K562 (cell line): ENCODE measurements around the gene PLTP. TPM values are rescaled to one million over a fixed set of nuclear protein-coding genes. Genes with fewer than 3 reads are reported as not detected.

ENCODE experiments used
- ASH1L ChIP-seq: fragments of 450-650 bp; IDR thresholded peaks from 2 replicates; pipeline ENCODE4 v1.6.1; 2018; ENCODE audit warnings: borderline replicate concordance, mild to moderate bottlenecking, low read depth; ENCODE audit not compliant: partially characterized antibody
- E4F1 ChIP-seq: fragments of 250-450 bp; sonication (Bioruptor Pico); IDR thresholded peaks from 2 replicates; pipeline ENCODE4 v1.5.0; 2021; ENCODE audit warnings: mild to moderate bottlenecking, borderline replicate concordance
- HBP1 ChIP-seq: fragments of 450-650 bp; formaldehyde crosslinking; IDR thresholded peaks from 2 replicates; pipeline ENCODE4 v1.4.0; 2022; ENCODE audit warnings: missing genetic modification characterization
- HDAC1 ChIP-seq, 2 experiments: fragments of 450-650 bp; IDR thresholded peaks; 2 replicates each; pipeline ENCODE4 v1.6.1; 2016 to 2017; ENCODE audit warnings: inconsistent platforms in 1 of 2, mild to moderate bottlenecking in 1 of 2, moderate library complexity in 1 of 2
- LARP7 ChIP-seq: fragments of 450-650 bp; IDR thresholded peaks from 2 replicates; pipeline ENCODE4 v1.6.1; 2016
- MTA3 ChIP-seq: fragments of 450-650 bp; formaldehyde crosslinking; IDR thresholded peaks from 2 replicates; pipeline ENCODE4 v1.6.1; 2017; ENCODE audit warnings: mild to moderate bottlenecking, borderline replicate concordance
- SIN3B ChIP-seq: fragments of 450-650 bp; IDR thresholded peaks from 2 replicates; pipeline ENCODE4 v1.6.1; 2017; ENCODE audit warnings: low read depth, mild to moderate bottlenecking, moderate library complexity
- SRSF7 ChIP-seq: fragments of 200-400 bp; formaldehyde crosslinking; optimal IDR thresholded peaks from 2 replicates; pipeline ENCODE3; 2017; ENCODE audit warnings: mild to moderate bottlenecking, low read depth, low read length
- ZNF175 ChIP-seq: fragments of 200-800 bp; sonication (Bioruptor generic); IDR thresholded peaks from 2 replicates; pipeline ENCODE4 v1.6.1; 2016; ENCODE audit warnings: low read depth, mild to moderate bottlenecking, missing genetic modification characterization, missing compliant biosample characterization
- ZNF232 ChIP-seq: sonication (generic); formaldehyde crosslinking; IDR thresholded peaks from 2 replicates; pipeline ENCODE4 v1.8.0; 2022; ENCODE audit warnings: mild to moderate bottlenecking, missing genetic modification reagents
- ZNF766 ChIP-seq: fragments of 200-800 bp; sonication (Bioruptor generic); conservative IDR thresholded peaks from 2 replicates; pipeline ENCODE4 v1.6.1; 2016; ENCODE audit warnings: missing genetic modification characterization, missing compliant biosample characterization
- polyA plus RNA-seq, 8 experiments: library from polyadenylated mRNA; depleted of rRNA in 4 of 8; stranded (reverse) in 5 of 8; unstranded in 3 of 8; fragments of >200 nt; fragmentation: Nextera tagmentation in 2 of 8; fragmentation: Illumina TruSeq in 1 of 8; extraction: Ambion mirVana in 2 of 8; extraction: Trizol in 1 of 8; gene quantifications; 2 replicates each; pipeline versions ENCODE4 v1.2.1 to v1.2.3, GENCODE V29; 2011 to 2014; ENCODE audit warnings: inconsistent platforms in 1 of 8, missing spikeins in 1 of 8
- total RNA-seq, 7 experiments: library from RNA; depleted of rRNA in 6 of 7; stranded (reverse); fragments of >200 nt in 6 of 7; fragmentation: Illumina TruSeq in 2 of 7; extraction: Trizol in 2 of 7; gene quantifications; 2 replicates each; pipeline versions ENCODE4 v1.2.1 to v1.2.3, GENCODE V29; 2011 to 2021; ENCODE audit warnings: low replicate concordance in 1 of 7
- TF ChIP-seq, protein P1 (sequence below): sonication (generic); formaldehyde crosslinking; IDR thresholded peaks from 2 replicates; pipeline ENCODE4 v1.8.1; 2023; ENCODE audit warnings: mild to moderate bottlenecking, missing genetic modification reagents
- TF ChIP-seq, protein P2 (sequence below): fragments of 200-400 bp; formaldehyde crosslinking; IDR thresholded peaks from 2 replicates; pipeline ENCODE4 v1.6.1; 2017; ENCODE audit warnings: mild to moderate bottlenecking, low read depth, low read length, moderate library complexity

Gene PLTP
- total and polyA plus RNA-seq, 9 of the 15 experiments (the other 6 are each of a cell fraction or from before 2014, with no cell fraction given) = 2.8 to 29.3 (median 17.6) TPM

- TF ChIP-seq E4F1 (CRISPR knock-in tag) (no peak), ZNF175 (CRISPR knock-in tag) (no peak), MTA3 (peak; percentile 79), ZNF766 (no peak), HBP1 (CRISPR knock-in tag) (no peak), SIN3B (peak; percentile 99), SRSF7 (no peak), HDAC1 (IDR thresholded peaks at IDR 0.05) (peak; percentile 73 to 99; a peak in 3 of 4 replicates), LARP7 (no peak), ZNF232 (CRISPR knock-in tag) (no peak), ASH1L (no peak)
- TF ChIP-seq, protein P1, sequence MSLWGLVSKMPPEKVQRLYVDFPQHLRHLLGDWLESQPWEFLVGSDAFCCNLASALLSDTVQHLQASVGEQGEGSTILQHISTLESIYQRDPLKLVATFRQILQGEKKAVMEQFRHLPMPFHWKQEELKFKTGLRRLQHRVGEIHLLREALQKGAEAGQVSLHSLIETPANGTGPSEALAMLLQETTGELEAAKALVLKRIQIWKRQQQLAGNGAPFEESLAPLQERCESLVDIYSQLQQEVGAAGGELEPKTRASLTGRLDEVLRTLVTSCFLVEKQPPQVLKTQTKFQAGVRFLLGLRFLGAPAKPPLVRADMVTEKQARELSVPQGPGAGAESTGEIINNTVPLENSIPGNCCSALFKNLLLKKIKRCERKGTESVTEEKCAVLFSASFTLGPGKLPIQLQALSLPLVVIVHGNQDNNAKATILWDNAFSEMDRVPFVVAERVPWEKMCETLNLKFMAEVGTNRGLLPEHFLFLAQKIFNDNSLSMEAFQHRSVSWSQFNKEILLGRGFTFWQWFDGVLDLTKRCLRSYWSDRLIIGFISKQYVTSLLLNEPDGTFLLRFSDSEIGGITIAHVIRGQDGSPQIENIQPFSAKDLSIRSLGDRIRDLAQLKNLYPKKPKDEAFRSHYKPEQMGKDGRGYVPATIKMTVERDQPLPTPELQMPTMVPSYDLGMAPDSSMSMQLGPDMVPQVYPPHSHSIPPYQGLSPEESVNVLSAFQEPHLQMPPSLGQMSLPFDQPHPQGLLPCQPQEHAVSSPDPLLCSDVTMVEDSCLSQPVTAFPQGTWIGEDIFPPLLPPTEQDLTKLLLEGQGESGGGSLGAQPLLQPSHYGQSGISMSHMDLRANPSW = no peak
- TF ChIP-seq, protein P2, sequence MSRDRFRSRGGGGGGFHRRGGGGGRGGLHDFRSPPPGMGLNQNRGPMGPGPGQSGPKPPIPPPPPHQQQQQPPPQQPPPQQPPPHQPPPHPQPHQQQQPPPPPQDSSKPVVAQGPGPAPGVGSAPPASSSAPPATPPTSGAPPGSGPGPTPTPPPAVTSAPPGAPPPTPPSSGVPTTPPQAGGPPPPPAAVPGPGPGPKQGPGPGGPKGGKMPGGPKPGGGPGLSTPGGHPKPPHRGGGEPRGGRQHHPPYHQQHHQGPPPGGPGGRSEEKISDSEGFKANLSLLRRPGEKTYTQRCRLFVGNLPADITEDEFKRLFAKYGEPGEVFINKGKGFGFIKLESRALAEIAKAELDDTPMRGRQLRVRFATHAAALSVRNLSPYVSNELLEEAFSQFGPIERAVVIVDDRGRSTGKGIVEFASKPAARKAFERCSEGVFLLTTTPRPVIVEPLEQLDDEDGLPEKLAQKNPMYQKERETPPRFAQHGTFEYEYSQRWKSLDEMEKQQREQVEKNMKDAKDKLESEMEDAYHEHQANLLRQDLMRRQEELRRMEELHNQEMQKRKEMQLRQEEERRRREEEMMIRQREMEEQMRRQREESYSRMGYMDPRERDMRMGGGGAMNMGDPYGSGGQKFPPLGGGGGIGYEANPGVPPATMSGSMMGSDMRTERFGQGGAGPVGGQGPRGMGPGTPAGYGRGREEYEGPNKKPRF = no peak
Measured at GRCh38 chr20:45890985-45891983, 20.7 kb downstream of the PLTP start, which contains the start of the genes CTSA and NEURL2 (continued).
